D721Med (cell line): ENCODE results near the gene RHOB.

Experiments used
- DNase-seq: peaks from one replicate; pipeline ENCODE4 v3.0.0; 2011; ENCODE audit warnings: low spot score; ENCODE audit not compliant: insufficient read length
- FAIRE-seq: peaks from 2 replicates; lab custom pipeline; 2011; peaks lifted over from hg19 to GRCh38; lab: Jason Lieb, UNC
- CTCF ChIP-seq: IDR thresholded peaks from 2 replicates; pipeline ENCODE4 v1.5.1; 2012; ENCODE audit warnings: mild to moderate bottlenecking, control low read depth; ENCODE audit not compliant: insufficient read depth; ENCODE audit errors: missing control alignments

Gene RHOB

GRCh38 chr2:20451341-20451740 is 4.5 kb downstream of the RHOB start:
- DNase-seq (no peak), FAIRE-seq (no peak)

DNA sequence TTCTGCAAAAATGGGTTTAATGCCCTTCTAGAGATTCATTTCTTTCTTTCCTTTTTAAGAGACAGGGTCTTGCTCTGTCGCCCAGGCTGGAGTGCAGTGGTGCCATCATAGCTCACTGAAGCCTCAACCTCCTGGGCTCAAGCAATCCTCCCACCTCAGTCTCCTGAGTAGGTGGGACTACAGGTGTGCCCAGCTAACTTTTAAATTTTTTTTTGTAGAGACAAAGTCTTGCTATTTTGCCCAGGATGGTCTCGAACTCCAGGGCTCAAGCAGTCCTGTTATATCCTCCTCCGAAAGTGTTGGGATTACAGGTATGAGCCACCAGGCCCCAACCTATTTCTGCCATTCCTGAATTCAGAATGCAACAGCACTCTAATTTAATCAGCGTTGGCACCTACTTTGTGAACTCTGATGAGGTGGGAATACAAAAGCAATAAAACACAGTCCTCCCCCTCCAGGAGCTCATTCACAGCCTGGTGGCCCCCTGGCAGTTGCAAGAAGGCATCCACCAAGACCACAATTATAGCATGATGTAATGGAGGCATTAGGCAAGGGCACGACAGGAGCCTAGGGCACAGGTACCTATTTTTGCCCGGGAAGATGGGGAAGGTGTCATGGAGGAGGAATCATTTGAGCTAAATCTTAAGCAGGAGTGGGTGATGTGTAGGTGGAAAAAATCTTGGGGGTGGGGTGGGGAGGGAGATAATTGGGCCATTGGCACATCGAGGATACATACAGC is 5.1 kb downstream of the RHOB start:
- FAIRE-seq (no peak), DNase-seq (no peak)
- TF ChIP-seq CTCF, result no peak

More at GRCh38 chr2:20451341-20451740, 4.5 kb downstream of the RHOB start:
- TF ChIP-seq CTCF, result no peak

- TF ChIP-seq CTCF, result peak; percentile 20
- FAIRE-seq (no peak), DNase-seq (no peak)
These were observed 5.7 kb downstream of the RHOB start for GRCh38 chr2:20452551-20452950.

DNA sequence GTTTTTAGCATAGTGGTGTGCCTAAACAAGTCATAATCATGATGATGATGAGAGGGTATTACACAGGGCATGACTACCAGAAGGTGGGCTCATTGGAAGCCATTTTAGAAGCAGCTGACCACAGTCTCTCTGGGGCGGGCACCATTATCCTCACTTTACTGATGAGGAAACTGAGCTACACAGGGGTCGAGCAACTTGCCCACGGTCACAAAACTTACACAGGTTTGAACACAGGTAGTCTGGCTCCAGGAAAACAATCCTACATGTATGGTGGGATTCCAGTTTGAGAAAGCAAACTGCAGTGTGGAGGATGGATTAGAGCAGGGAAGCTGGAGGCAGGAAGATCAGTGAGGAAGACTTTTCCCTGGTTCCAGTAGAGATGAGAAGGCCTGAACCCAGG is 6.2 kb downstream of the RHOB start:
- no peak for TF ChIP-seq CTCF
- no peak for DNase-seq
- no peak for FAIRE-seq

GRCh38 chr2:20454036-20454981 is 7.4 kb downstream of the RHOB start:
- FAIRE-seq (no peak), DNase-seq (no peak)
- TF ChIP-seq CTCF, result no peak

GRCh38 chr2:20455076-20455587 is 8.3 kb downstream of the RHOB start:
- FAIRE-seq, result no peak

More at GRCh38 chr2:20455076-20455587, 8.3 kb downstream of the RHOB start:
- no peak for DNase-seq
- no peak for TF ChIP-seq CTCF
